Neural progenitor cell (in vitro differentiated cells): ENCODE data around the gene LRP1B.

ENCODE experiments used
- CTCF ChIP-seq: fragments of 200-600 bp; sonication (generic); IDR thresholded peaks from 2 replicates; pipeline ENCODE4 v1.5.1; 2017; ENCODE audit warnings: antibody characterized with exemption, mild to moderate bottlenecking
- EZH2 ChIP-seq: fragments of 200-600 bp; sonication (generic); IDR thresholded peaks from 2 replicates; pipeline ENCODE4 v1.6.1; 2017; ENCODE audit warnings: antibody characterized with exemption, mild to moderate bottlenecking, moderate library complexity
- EZH2phosphoT487 ChIP-seq: fragments of 200-600 bp; sonication (generic); IDR thresholded peaks from 2 replicates; pipeline ENCODE4 v1.6.1; 2017; ENCODE audit warnings: antibody characterized with exemption

- TF ChIP-seq CTCF (no peak), EZH2 (no peak), EZH2phosphoT487 (no peak)
These were observed 1500.3 kb downstream of the LRP1B start for GRCh38 chr2:140630557-140630956.
